ENCODE data around the gene SYT1.

GRCh38 chr12:79008591-79008990 lies 144.0 kb downstream of the SYT1 start:
- TF ChIP-seq CTCF (conservative IDR thresholded peaks at IDR 0.05 in 1 of 2, IDR thresholded peaks at IDR 0.05 in 1 of 2; ENCODE audit: low read depth in 1 of 2, low read length in 2 of 2) (no peak), EZH2 (IDR thresholded peaks at IDR 0.05; ENCODE audit: low read length, missing control alignments) (no peak)
